ENCODE results near the gene LSR.
"Not testable (repeated sequence)": the region's sequence is repeated elsewhere in the genome, so short reads cannot be mapped to it uniquely, and the experiment has no call there.

Gene LSR

GRCh38 chr19:35268536-35269437, 20.0 kb downstream of the LSR start, which contains the start of gene USF2:
Gene USF2, plus strand, starts transcription at chr19:35268962. Its CDS starts 140 bp downstream, at chr19:35269102.
- DNase-seq, result peak; percentile 68

- peak; percentile 78 for DNase-seq
These were observed 20.8 kb downstream of the LSR start for GRCh38 chr19:35269438-35270117.

DNA sequence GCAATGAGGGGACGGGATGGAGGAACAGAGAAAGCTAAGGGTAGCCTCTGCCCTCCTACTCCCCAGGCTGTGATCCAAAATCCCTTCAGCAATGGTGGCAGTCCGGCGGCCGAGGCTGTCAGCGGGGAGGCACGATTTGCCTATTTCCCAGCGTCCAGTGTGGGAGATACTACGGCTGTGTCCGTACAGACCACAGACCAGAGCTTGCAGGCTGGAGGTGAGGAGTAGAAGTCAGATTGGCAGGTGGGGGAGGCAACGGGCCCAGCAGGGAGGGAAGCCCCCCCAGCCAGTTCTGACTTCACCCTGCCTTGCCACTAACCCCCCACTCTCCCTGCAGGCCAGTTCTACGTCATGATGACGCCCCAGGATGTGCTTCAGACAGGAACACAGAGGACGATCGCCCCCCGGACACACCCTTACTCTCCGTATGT, 21.6 kb downstream of the LSR start:
- DNase-seq, result no peak

- DNase-seq, result no peak
These were observed 22.7 kb downstream of the LSR start for GRCh38 chr19:35271546-35271945.

DNA sequence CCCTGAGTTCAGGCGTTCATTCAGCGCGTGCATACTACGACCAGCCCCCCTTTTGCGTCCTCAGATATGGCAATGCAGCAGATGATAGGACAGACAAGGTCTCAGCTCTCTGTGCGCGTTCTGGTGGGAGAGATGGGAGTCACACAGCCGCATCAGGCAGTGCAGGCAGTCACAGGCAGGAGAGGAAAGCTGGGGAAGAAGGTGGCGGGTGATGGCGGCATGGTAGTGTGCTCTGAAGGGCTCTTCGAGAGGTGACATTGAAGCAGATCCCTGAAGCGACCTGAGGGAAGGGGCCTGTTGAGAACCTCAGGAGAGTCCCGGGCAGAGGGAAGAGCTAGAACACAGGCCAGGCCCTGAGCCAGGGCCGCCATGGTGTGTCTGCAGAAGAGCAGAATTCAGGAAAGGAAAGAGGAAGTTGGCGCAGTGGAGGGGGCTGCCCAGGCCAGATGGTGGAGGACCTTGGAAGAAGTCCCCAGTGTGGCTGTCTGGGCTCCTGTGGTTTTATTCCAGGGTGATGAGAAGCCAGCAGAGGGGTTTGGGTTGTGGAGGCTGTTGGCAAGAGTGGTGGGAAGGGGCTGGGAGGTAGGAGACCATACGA, 23.4 kb downstream of the LSR start:
- DNase-seq, result no peak

- no peak for DNase-seq
These were observed 24.3 kb downstream of the LSR start for GRCh38 chr19:35272954-35273649.

- no peak for DNase-seq
These were observed 25.0 kb downstream of the LSR start for GRCh38 chr19:35273686-35274259.

- DNase-seq, result no peak
These were observed 25.5 kb downstream of the LSR start for GRCh38 chr19:35274323-35274722.

DNA sequence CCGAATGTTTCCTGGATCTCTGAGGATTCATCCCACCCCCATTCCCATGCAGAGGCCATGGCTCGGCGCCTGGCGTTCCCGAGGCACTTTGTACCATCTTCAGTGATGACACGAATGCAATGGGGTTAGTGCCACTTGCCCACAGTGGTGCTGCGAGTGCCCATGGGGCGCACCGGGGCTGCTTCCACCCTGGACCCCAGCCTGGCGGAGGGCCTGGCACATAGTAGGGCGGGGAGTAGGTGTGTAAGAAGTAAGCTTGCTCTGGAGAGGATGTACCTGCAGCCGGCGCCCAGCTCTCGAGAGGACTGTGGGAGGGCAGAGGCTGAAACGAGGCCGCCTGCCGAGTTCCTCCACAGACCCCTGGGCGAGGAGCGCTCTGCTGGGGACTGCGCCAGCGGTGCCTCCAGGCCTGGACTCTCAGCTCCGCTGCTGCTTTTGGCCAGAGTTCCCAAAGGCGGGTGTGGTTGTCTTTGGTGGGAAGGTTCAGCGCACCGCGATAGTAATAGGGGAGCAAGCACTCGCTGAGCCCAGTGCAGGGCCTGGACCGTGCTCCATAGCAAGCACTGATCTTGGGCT, 28.0 kb downstream of the LSR start:
- no peak for DNase-seq

DNA sequence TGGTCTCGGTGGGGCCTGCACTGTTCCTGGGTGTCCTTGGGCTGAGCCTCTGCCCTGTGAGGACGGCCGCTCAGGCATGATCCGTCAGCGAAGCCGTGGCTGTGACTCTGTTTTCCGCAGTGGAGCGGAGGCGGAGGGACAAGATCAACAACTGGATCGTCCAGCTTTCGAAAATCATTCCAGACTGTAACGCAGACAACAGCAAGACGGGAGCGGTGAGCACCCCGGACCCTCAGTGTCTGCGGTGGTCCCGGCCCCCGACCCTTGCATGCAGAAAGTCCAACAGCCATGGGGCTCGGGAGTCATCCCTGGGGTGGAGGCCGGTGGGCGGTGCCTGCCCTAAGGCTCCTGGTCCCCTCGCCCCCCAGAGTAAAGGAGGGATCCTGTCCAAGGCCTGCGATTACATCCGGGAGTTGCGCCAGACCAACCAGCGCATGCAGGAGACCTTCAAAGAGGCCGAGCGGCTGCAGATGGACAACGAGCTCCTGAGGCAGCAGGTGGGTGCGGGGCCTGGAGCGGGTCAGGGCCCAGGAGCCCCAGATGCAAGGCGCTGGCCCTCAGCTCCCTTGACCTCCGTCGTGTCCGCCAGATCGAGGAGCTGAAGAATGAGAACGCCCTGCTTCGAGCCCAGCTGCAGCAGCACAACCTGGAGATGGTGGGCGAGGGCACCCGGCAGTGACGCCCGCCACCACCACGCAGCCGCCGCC, 29.9 kb downstream of the LSR start:
- DNase-seq, result no peak

- no peak for DNase-seq
These were observed 30.6 kb downstream of the LSR start for GRCh38 chr19:35279374-35279773.

DNA sequence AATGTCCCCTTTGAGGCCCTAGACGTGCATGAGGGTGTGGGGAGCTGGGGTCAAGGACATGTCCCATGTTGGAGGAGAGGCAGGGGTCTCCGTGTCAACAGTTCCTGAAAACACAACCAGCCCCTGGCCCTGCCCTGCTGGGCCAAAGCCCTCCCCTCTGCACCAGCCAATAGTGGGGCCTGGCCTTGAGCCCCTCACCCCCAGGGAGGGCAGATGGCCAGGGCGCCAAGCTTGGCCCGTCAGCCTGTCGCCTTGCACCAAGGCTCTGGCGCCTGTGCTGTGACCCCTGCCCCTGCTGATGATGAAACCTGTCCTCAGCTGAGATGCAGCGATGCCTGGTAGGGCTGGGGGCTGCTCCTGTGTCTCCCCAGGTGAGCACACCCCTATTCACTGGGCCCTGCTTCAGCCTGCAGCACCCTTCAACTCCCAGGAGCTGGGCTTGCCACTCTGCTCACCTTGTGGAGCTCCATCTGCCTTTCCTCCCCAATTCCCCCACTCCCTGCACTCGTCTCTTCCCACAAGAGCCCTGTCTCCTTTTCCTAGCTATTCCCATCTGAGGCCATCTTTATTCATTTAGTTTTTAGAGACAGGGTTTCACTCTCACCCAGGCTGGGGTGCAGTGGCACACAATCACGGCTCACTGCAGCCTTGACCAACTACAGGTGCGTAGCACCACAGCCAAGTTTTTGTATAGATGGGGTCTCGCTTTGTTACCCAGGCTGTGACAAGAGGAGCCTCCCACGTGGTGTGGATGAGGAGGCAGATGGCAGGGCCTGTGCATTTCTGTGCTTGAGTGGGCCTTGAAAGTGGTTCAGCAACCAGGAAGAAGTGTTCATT, 31.4 kb downstream of the LSR start:
- DNase-seq, result no peak

GRCh38 chr19:35281303-35281702, 32.5 kb downstream of the LSR start:
- DNase-seq, result no peak

- no peak for DNase-seq
These were observed 35.6 kb downstream of the LSR start for GRCh38 chr19:35284153-35285094.

- DNase-seq, result no peak
These were observed 36.3 kb downstream of the LSR start for GRCh38 chr19:35285095-35285449.

- DNase-seq, result not testable (repeated sequence)
These were observed 36.7 kb downstream of the LSR start for GRCh38 chr19:35285465-35285864.

DNA sequence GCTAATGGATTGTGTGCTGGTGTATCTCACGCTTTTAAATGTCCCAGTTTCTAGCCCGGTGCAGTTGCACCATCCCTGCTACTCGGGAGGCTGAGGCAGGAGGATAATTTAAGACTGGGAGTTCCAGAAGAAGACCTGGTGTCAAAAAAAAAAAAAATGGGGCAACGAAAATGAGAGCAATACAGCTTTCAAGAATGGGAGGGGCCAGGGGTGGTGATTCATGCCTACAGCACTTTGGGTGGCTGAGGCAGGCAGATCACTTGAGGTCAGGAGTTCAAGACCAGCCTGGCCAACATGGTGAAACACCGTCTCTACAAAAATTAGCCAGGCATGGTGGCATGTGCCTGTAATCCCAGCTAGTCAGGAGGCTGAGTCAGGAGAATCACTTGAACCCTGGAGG, 37.3 kb downstream of the LSR start:
- DNase-seq, result not testable (repeated sequence)

GRCh38 chr19:35287713-35288112, 38.9 kb downstream of the LSR start:
- DNase-seq, result no peak

DNA sequence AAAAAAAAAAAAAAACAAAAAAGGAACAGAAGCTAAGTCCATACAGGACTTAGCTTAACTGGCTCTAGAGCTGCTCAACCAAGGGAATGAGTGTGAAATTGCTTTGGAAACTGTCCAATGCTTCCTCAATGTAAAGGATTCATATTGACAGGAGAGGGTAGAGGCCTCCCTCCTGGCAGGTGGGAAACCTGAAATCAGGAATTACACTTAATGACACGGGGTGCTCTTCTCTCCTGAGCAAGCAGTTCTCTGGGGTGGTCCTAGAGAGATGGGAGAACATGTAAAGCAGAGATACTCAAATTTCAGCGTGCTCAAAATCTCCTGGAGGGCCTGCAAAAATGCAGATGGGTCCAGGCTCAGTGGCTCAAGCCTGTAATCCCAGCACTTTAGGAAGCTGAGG, 39.5 kb downstream of the LSR start:
- DNase-seq, result no peak

DNA sequence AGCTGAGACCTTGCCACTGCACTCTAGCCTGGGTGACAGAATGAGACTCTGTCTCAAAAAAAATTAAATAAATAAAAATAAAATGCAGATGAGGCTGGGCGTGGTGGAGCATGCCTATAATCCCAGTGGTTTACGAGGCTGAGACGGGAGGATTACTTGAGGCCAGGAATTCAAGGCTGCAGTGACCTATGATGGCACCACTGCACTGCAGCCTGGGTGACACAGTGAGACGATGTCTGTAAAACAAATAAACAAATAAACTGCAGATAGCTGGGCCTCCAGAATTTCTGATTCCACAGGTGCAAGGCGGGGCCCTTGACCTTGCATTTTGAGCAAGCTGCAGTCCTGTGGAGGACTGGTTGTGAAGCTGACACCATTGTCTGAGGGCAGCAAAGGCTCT, 40.1 kb downstream of the LSR start:
- DNase-seq, result no peak

Data from activated T-cell treated with anti-CD3 and anti-CD28 coated beads, Interleukin-2, amount 50 U/mL, for 1 hour (primary cell).